ENCODE data around the gene CACUL1. TPM values are rescaled to one million over a fixed set of nuclear protein-coding genes. Genes with fewer than 3 reads are reported as not detected.

Gene CACUL1
- total RNA-seq, 4 donors from 2014 or later = 24.0 to 45.7 (median 26.4) TPM

DNA sequence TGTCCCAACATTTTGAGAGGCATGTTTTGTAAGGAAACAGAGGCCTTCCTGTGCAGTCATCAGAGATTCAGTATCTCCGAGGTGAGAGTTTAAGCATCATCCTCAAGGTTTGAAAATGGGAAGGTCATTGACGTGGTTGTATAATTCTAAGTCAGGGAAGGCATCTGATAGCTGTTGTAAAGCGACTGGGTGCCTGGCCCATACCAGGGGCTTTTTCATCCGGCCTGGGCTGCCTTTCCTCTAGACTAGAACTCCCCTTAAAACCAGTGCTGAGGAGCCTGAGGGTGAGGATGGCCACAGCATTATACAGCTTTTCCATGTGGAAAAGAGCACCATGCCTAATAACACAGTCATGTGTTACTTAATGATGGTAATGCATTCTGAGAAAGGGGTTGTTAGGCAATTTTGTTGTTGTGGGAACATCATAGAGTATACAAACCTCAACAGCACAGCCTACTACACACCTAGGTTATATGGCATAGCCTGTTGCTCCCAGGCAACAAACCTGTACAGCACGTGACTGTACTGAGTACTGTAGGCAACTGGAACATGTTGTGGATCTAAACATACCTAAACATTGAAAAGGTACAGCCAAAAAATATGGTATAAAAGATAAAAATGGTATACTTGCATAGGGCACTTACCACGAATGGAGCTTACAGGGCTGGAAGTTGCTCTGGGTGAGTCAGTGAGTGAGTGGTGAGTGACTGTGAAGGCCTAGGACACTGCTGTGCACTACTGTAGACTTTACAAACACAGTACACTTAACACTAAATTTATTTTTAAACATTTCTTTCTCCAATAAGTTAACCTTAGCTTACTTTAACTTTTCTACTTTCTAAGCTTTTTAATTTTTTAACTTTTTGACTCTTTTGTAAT lies 13.5 kb upstream of the CACUL1 start:
- Histone ChIP-seq H3K4me1 (no peaks in the 10 kb centered on the region), H3K27ac (no peak overlapping the region), H3K36me3 (no peaks in the 10 kb centered on the region), H3K4me3 (no peak overlapping the region), H3K27me3 (no peaks in the 10 kb centered on the region), H3K9me3 (peaks cover 0 to 6% (median 0%) of the 10 kb centered on the region in 4 donors)
- DNase-seq (ENCODE audit: low spot score in 2 of 2) = no peak
- WGBS, 2 donors = 69 to 73% methylated on average over 6 of the region's 6 CpGs
- TF ChIP-seq POLR2A (IDR thresholded peaks at IDR 0.05) (no peak), EP300 (IDR thresholded peaks at IDR 0.05) (no peak)
- TF ChIP-seq, protein P1, sequence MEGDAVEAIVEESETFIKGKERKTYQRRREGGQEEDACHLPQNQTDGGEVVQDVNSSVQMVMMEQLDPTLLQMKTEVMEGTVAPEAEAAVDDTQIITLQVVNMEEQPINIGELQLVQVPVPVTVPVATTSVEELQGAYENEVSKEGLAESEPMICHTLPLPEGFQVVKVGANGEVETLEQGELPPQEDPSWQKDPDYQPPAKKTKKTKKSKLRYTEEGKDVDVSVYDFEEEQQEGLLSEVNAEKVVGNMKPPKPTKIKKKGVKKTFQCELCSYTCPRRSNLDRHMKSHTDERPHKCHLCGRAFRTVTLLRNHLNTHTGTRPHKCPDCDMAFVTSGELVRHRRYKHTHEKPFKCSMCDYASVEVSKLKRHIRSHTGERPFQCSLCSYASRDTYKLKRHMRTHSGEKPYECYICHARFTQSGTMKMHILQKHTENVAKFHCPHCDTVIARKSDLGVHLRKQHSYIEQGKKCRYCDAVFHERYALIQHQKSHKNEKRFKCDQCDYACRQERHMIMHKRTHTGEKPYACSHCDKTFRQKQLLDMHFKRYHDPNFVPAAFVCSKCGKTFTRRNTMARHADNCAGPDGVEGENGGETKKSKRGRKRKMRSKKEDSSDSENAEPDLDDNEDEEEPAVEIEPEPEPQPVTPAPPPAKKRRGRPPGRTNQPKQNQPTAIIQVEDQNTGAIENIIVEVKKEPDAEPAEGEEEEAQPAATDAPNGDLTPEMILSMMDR (IDR thresholded peaks at IDR 0.05) = no peak

DNA sequence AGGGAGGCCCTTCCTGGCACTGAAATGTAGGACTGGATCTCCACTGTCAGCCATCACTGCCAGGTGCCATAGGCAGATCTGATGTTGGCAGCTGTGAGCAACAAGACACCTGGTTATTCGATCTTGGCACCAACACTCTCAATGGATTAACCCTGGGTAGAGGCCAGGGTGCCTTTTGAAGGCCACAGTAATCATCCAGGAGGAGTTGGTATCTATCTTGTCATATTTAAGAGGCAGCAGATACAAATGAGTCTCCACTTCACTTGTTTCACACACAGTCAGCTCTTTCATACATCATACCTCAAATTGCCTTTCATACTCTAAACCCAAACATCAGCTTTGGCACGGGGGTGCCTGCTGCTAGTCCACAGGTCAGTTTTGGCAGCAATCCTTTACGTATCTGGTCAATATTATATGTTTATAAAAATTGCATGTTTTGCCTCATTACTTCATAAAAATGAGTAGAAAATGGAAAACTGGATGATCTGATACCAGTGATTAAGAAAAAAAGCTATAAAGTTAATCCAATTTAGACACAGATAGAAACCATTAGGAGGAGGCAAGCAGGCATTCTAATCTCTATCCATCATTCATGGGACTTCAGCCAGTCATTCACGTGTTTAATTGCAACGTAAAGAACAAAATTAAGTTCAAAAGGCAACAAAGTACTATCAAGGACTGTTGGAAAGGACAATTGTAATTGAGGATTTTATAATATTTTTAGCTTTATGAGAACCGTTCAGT lies 12.7 kb upstream of the CACUL1 start:
- WGBS, 2 donors = 69 to 75% methylated on average over 6 of the region's 6 CpGs
- H3K4me1 ChIP-seq = no peaks in the 10 kb centered on the region
- no peaks in the 10 kb centered on the region for H3K27me3 ChIP-seq
- H3K27ac ChIP-seq = no peak overlapping the region
- no peaks in the 10 kb centered on the region for H3K36me3 ChIP-seq
- TF ChIP-seq, protein P1 (IDR thresholded peaks at IDR 0.05) = no peak
- TF ChIP-seq EP300 (IDR thresholded peaks at IDR 0.05) = no peak
- no peak for TF ChIP-seq POLR2A (IDR thresholded peaks at IDR 0.05)
- DNase-seq (ENCODE audit: low spot score in 2 of 2) = no peak
- peaks cover 0 to 6% (median 0%) of the 10 kb centered on the region in 4 donors for H3K9me3 ChIP-seq
- H3K4me3 ChIP-seq = no peak overlapping the region

DNA sequence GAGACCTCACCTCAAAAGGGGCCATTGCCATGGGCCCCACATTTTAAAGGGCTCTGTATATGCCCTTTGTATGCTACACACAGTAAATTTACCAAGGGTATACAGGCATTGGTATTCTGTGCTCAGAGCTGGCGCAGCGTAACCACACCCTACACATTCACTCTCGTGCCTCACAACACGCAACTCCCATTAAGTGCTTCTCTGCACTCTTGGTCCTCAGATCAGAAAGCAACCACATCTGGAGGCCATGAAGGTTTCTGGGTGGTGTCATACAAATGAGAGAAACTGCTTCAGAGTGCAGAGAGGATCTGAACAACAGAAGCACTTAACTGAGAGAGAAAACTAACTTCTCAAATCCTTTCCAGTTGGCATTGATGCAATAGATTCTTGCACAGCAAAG lies 9.4 kb upstream of the CACUL1 start:
- no peak for DNase-seq (ENCODE audit: low spot score in 2 of 2)
- Histone ChIP-seq H3K27me3 (no peaks in the 10 kb centered on the region), H3K27ac (no peak overlapping the region), H3K9me3 (no peaks in the 10 kb centered on the region), H3K4me3 (no peak overlapping the region), H3K4me1 (no peaks in the 10 kb centered on the region), H3K36me3 (no peaks in the 10 kb centered on the region)
- 89% methylated on average over 4 of the region's 4 CpGs for WGBS, 2 donors
- no peak for TF ChIP-seq POLR2A (IDR thresholded peaks at IDR 0.05)

DNA sequence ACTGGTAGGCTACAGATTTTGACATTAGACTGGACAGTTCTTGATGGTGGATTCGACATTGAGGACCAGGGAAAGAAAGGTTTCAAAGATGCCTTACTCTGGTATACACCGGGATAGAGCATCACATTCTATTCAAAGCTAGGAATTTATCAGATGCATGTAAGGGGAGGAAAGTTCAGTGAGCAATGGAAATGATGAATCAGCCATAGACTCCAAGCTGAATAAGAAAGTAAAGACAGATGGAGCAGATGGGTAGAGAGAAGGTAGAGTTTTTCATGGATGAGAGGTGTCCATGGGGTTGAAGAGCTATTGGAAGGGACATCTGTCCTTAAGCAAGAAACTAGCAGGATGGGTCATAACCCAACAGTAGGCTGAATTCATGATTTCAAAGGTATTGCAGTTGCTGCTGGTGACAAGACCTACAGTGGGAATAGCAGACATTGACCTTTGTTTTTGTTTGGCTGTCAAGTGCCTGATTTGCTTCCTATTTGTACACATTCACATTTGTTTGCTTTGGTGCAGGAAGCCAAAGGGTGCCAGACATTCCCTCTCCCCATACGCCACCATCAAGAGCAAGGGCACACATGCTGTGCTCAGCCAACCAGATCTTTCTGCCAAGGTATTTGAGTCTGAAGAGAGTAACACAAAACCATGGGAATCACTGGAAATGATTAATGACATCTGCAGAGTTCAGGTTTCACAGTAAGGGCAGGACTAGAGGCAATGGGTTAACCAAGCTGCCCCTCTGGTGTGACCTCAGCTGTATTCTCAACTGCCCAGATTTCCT lies 8.6 kb upstream of the CACUL1 start:
- Histone ChIP-seq H3K4me3 (no peak overlapping the region), H3K4me1 (no peaks in the 10 kb centered on the region), H3K9me3 (no peaks in the 10 kb centered on the region), H3K36me3 (no peaks in the 10 kb centered on the region), H3K27ac (no peak overlapping the region), H3K27me3 (no peaks in the 10 kb centered on the region)
- DNase-seq (ENCODE audit: low spot score in 2 of 2) = no peak
- 78 to 83% methylated on average over 3 of the region's 3 CpGs for WGBS, 2 donors
- TF ChIP-seq POLR2A (IDR thresholded peaks at IDR 0.05) (no peak), EP300 (IDR thresholded peaks at IDR 0.05) (no peak)
- TF ChIP-seq, protein P1 (IDR thresholded peaks at IDR 0.05) = no peak

DNA sequence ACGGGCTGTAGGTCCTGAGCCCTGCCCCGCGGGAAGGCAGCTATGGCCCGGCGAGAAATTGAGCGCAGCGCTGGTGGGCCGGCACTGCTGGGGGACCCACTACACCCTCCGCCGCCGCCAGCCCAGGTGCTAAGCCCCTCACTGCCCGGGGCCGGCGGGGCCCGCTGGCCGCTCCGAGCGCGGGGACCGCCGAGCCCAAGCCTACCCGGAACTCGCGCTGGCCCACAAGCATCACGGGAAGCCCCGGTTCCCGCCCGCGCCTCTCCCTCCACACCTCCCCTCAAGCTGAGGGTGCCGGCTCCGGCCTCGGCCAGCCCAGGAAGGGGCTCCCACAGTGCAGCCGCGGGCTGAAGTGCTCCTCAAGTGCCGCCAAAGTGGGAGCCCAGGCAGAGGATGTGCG lies 5.5 kb upstream of the CACUL1 start:
- H3K36me3 ChIP-seq = no peaks in the 10 kb centered on the region
- no peak overlapping the region for H3K4me3 ChIP-seq
- no peaks in the 10 kb centered on the region for H3K9me3 ChIP-seq
- WGBS, 2 donors = 93 to 97% methylated on average over 30 to 33 of the region's 36 CpGs
- no peaks in the 10 kb centered on the region for H3K27me3 ChIP-seq
- no peak overlapping the region for H3K27ac ChIP-seq
- H3K4me1 ChIP-seq = peaks cover 0 to 4% (median 2%) of the 10 kb centered on the region in 4 donors
- DNase-seq (ENCODE audit: low spot score in 2 of 2) = no peak
- no peak for TF ChIP-seq EP300 (IDR thresholded peaks at IDR 0.05)
- no peak for TF ChIP-seq POLR2A (IDR thresholded peaks at IDR 0.05)
- TF ChIP-seq, protein P1 (IDR thresholded peaks at IDR 0.05) = no peak
